ENCODE data around the gene PLPP6. TPM values are rescaled to one million over a fixed set of nuclear protein-coding genes. Genes with fewer than 3 reads are reported as not detected.

PLPP6 gene
- polyA plus RNA-seq, 3 donors from 2014 or later = 1.9 to 3.4 TPM; not detected in 1

- peak overlapping the region in 2 of 6 donors; percentile 1 for H3K27ac Mint-ChIP-seq
- peaks cover 3 to 36% (median 17%) of the 10 kb centered on the region in 3 donors for H3K36me3 Mint-ChIP-seq
- H3K9me3 Mint-ChIP-seq = no peaks in the 10 kb centered on the region
- peaks cover 0 to 4% (median 0%) of the 10 kb centered on the region in 3 donors for H3K27me3 Mint-ChIP-seq (ENCODE audit: low read depth in 3 of 3)
- H3K4me3 Mint-ChIP-seq = no peak overlapping the region
- no peak for DNase-seq
- H3K4me1 Mint-ChIP-seq = no peaks in the 10 kb centered on the region
Observed at GRCh38 chr9:4714266-4715016, 52.3 kb downstream of the PLPP6 start.

Other genes with a start within 250 kb of the PLPP6 start
- under 1 TPM in 1 of 3 donors, not detected in 2; 0.13 TPM for gene SLC1A1, start 171.8 kb upstream of the PLPP6 start, polyA plus RNA-seq
- 1 to 10 TPM in 1 of 3 donors, under 1 TPM in 1, not detected in 1; 0.49 to 1.3 TPM for gene SPATA6L, start 4.2 kb downstream of the PLPP6 start, polyA plus RNA-seq
- 10 to 100 TPM in 2 of 3 donors, 1 to 10 TPM in 1; 8.4 to 11.6 (median 11.0) TPM for gene CDC37L1, start 17.3 kb downstream of the PLPP6 start, polyA plus RNA-seq
- gene AK3, start 78.9 kb downstream of the PLPP6 start, polyA plus RNA-seq = 10 to 100 TPM; 36.0 to 41.2 (median 37.2) TPM
- 10 to 100 TPM; 13.6 to 31.3 (median 17.0) TPM for gene RCL1, start 130.7 kb downstream of the PLPP6 start, polyA plus RNA-seq

All from immature natural killer cell (primary cell).